NCI-H1105 (cell line): ENCODE data around the gene SELENON.
A peak's percentile ranks its signal among the peaks of the same experiment; 100 is the strongest.

Experiments
- DNase-seq: peaks from one replicate; lab custom pipeline; 2025; lab: John Stamatoyannopoulos, UW

Gene SELENON

DNA sequence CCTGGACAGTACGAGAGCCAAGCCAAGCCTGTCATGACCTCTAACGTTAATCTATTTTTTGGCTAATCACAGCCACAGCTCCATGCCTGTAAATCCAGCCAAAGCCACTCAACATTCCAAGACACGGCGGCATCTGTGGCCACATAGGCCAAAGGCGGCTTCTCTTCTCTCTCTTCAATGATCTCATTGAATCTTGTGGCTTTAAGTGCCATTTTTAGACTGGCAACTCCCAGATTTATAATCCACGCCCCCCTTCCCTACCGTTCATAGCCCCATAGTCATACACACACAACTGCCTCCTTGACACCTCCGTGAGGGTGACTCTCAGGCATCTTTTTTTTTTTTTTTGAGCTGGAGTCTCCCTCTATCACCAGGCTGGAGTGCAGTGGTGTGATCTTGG, 5.7 kb upstream of the SELENON start:
- DNase-seq, result no peak

DNA sequence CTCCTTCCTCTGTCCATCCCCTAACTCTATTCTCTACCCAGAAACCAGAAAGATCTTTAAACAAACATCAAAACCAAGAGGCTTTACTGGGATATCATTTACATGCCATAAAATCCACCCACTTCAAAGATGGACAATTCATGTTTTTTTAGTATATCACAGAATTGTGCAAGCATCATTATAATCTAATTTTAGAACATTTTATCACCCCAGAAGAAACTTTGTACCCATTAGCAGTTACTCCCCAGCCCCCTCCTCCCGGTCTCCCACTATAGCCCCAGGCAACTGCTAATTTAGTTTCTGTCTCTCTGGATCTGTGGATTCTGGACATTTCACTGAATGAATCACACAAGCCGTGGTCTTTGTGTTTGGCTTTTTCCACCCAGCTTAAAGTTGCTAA, 4.8 kb upstream of the SELENON start:
- DNase-seq, result no peak

DNA sequence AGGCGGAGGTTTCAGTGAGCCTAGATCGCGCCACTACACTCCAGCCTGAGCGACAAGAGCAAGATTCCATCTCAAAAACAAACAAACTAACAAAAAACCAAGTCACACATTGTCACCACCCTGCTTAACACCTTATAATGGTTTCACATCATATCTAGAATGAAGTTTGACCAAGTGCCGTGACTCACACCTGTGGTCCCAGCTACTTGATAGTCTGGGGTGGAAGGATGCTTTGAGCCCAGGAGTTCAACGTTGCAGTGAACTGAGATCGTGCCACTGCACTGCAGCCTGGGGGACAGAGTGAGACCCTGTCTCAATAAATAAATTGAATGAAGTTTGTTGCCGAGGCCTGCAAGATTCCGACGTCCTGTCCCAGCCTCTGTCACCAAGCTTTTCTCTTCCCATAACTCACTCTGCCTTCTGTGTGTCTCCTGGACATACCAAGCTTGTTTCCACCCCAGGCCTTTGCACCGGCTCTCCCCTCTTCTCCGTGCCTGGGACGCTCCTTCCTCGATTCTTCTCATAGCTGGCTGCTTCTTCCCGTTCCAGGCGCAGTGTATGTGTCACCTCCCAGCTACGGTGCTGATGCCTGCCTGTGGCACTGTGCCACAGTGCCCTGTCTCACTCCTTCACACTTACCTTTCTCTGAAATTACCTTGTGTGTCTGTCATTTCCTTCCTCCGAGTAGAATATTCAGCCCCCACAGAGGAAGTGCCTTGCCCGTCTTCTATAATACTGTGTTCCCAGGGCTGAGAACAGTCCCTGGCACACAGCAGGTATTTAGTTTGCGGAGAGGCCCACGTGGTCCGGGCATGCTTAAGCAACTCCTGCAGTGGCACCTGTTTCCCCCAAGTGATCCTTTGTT, 3.8 kb upstream of the SELENON start:
- peak; percentile 92 for DNase-seq

DNA sequence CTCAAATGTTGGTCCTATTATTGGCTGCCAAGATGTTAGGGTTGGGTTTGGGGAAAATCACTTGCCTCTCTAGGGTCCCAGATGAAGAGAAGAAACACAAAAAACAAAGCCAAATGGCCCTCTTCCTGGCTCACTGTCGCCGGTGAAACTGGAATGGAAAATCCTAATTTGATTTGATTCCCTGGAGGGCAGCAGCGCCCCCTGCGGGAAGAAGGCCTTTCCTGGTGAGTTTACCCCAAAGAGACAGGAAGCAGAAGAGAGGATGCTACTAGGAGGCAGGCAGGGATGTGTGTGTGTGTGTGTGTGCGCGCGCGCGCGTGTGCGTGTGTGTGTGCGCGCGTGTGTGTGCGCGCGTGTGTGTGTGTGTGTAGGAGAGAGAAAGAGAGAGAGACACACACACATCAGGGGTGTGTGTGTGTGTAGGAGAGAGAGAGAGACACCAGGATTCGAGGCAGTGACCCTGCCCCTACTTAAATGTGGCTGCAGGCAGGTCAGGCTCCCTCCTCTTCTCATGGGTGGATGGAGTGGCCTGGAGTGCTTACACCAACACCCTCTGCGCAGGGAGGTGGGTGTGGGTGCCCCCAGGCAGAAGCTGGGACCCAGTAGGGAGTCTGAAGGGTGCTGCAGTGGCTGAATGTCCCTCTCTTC, 3.1 kb upstream of the SELENON start:
- peak; percentile 92 for DNase-seq

DNA sequence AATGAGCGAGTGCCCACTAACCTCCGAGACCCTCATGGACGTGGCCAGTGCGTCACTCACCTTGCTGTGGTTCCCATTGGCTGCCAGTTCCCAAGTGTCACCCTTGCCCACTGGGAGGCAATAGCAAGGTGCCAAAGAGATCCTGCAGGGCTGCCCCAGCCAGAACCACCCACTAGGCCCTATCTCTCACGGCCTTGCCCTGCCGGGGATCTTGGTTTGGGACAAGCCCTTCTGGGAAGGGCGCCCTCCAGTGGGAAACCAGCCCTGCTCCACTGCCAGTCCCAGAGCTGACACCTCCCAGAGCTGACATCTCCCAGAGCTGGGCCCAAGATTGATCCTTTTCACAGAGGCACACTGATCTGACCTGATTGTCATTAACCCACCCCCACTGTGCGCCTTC, 2.1 kb upstream of the SELENON start:
- no peak for DNase-seq

DNA sequence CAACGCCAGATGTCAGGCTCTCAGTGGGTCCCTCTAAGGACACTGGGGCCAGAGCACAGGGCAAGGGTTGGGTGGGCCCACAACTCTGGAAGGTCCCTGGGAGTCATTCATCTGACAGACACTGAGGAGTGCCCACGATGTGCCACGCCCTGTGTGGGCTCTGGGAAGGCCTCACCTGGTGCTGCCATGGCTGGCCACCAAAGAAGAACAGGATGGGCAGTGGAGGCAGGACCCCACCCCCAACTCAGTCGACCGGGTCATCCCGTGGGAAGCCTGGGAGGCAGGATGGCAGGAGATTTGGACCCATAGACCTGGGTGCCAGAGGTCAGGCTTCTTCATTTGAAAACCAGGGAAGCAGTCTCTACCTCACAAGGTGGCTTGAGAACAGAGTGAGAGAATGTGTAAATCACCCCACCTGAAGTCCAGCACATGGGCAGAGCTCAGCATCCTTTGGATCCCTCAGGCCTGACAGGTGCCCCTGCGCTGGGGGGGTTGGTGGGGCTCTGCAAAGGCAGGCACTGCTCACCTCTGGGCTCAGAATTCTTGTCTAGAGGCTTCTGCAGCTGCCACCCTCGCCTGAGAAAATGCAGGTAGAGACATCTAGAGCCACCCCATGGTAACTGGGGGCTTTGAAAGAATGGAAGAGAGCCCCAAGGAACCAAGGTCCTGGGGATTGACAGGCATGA, 1.2 kb upstream of the SELENON start:
- no peak for DNase-seq

DNA sequence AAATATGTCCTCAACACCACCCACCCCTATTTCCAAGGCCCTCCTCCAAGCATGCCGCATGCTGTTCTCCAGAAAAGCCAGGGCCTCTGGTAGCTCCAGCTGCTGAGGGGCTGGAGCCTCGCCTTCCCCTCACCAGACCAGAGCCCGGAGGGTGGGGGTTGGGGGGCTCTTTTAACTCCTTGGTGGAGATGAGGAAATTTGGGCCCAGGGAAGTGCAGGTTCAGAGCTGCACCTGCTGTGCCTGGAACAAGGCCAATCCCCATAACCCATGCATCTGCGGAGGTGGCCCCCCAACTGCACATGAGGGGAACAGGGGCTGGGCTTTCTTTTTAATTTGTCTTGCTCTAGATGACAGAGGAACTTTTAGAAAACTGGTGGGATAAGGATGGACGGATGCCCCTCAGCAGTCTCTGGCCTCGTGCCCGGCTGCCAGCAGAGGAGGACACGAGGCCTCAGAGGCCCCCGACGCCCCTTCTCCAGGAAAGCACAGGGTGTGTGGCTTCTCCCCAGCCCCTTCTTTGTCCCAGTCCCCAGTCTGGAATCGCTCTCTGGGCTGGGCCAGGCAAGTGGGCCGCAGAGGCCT, 550 bp upstream of the SELENON start:
- DNase-seq, result peak; percentile 48

DNA sequence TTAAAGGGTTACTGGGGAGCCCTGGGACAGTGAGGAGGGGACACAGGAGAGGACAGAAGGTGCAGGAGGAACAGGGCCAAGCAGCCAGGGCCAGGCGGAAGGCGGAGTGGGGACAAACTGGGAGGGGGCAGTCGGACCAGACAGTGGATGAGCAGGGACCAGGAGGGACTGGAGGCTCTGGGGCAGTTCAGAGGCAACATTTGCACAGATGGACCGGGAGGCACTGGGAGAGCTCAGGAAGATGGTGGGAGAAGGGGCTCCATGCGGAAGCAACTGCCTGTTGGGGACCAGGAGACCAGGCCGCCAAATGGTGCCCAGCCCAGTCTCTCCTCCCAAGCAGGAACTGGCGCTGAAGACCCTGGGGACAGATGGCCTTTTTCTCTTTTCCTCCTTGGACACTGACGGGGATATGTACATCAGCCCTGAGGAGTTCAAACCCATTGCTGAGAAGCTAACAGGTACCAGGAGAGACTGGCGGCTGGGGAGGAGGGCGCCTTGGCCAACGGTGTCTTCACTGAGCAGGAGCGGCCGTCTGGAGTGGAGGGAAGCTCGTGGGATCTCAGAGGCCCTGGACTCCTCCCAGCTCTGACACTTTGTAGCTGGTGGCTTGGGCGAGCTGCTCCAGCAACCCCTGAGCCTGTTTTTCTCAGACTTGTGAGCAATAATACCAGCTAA, 847 bp downstream of the SELENON start:
- no peak for DNase-seq

DNA sequence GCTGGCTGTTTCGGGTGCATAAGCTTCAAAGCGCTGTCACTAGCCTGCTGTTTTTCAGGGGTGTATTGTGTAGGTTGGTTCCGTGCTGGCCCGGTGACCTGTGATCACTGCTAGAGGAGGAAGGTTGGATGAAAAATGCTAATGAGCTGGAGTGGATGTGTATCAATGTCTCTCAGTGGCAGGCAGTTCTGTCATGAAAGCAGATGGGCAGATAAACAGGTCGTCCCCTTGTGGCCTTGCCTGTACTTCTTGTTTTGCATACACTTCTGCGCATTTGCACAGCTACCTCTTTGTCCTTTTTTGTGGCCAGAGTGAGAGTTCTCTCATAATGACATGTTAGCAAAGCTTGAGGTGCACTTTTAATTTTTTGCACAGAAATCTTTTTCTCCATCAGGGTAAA, 2.9 kb downstream of the SELENON start:
- DNase-seq, result no peak

DNA sequence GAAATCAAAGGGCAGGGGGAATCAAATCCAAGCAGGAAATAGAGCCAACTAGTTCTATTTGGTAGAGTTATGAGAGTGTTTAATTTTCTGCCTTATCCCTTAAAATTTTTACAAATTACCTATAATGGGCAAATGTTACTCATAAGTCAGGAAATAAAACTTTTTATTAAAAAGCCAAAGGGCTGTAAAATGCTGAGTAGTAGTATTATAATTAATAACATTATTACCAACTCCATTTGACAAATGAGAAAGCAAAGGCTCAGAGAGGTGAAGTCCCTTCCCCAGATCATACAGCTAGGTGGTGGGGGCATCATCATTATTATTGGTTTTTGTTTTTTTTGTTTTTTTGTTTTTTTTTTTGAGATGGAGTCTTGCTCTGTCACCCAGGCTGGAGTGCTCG, 3.4 kb downstream of the SELENON start:
- no peak for DNase-seq

DNA sequence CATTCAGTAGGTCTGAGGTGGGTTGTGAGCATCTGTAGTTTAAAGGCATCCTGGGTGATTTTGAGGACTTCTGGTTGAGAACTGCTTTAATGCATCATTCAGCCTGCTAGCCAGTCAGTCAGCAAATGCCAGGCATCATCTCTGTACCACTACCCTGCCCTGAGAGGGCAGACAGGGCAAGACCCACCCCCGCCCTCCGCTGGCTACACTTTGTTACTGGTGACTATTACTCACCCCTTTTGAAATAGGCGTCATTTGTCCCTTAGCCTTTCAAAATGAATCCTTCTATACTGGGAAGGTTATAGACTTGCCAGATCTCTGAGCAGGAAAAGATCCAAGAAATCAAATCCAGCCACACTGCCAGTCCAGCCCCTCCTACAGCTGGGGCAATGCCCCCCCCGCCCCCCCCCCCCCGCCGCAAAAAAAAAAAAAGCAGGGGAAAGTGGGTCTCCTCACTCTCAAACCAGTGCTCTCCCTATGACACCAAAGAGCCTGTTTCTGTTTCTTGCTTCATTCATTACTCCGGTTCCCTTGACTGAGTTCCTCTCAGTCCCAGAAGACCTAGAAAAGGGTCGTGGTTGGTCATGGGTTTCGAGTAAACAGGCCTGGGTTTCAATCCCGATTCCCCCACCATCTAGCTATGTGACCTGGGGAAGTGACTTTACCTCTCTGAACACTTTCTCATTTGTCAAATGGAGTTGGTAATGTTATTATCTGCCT, 4.4 kb downstream of the SELENON start:
- DNase-seq, result no peak

DNA sequence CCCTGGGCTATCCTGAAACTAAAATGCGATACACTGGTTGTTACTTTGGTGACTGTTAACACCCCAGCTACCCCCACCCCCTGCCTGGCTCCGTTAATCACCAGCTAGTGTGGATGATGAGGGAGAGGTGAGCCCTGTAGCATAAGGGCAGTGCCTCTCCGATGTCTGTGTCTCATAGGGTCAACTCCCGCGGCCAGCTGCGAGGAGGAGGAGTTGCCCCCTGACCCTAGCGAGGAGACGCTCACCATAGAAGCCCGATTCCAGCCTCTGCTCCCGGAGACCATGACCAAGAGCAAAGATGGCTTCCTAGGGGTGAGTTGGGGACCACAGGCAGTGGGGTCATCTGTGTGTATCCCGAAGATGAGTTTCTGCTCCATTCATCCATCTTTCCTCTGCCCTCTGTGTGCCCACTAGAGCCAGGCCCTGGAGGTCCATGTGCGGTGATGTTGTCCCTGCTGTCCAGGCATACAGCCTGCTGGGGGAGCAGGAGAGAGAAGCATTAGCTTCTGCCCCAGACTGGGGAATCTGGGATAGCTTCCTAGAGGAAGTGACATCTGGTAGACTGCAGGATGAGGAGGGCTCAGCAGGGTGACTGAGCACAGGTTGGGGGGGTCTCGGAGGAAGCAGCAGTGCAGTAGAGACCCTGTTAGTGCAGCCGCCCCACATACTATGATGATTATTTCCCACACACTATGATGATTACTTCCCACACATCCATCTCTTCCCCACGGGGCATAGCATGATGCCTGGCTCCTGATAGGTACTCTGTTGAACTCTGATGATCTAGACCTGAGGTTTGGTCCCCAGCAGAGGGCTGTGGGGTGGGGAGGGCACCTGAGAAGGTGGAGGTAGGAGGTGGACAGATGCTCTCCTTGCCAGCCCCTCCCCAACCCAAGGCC, 5.2 kb downstream of the SELENON start:
- no peak for DNase-seq

DNA sequence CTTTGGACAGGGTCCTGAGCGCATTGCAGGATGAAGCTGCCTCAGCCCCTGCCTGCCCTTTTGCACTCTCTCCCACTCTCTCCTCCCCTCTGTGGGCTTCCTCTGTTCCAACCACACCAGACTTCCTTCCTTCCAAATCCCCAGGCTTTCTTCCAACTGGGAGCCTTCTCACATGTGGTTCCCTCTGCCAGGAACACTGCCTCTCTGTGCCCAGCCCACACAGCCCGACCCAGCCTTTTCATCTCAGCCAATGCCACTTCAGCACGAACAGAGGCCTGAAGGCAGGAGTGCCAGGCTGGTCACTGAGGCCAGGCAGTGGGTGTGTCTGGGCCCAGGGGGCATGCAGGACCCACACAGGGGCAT, 5.9 kb downstream of the SELENON start:
- DNase-seq, result no peak

DNA sequence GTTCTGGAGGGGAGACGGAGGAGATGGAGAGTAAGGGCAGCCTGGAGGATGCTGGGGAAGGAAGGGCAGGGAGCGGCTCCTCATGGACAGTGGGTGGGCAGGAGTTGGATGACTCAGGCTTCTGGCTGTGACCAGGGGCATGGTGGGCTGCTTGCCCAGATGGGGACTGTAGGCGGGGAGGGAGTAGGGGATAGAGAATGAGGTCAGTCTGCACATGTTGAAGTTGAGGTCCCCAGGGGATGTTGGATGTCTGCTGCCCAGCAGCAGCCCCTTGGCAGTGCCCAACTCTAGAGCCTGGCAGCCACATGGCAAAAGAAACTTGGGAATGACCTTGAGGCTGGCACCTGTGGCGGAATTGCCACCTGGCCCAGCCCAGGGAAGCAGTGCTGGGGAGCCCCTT, 6.4 kb downstream of the SELENON start:
- no peak for DNase-seq

DNA sequence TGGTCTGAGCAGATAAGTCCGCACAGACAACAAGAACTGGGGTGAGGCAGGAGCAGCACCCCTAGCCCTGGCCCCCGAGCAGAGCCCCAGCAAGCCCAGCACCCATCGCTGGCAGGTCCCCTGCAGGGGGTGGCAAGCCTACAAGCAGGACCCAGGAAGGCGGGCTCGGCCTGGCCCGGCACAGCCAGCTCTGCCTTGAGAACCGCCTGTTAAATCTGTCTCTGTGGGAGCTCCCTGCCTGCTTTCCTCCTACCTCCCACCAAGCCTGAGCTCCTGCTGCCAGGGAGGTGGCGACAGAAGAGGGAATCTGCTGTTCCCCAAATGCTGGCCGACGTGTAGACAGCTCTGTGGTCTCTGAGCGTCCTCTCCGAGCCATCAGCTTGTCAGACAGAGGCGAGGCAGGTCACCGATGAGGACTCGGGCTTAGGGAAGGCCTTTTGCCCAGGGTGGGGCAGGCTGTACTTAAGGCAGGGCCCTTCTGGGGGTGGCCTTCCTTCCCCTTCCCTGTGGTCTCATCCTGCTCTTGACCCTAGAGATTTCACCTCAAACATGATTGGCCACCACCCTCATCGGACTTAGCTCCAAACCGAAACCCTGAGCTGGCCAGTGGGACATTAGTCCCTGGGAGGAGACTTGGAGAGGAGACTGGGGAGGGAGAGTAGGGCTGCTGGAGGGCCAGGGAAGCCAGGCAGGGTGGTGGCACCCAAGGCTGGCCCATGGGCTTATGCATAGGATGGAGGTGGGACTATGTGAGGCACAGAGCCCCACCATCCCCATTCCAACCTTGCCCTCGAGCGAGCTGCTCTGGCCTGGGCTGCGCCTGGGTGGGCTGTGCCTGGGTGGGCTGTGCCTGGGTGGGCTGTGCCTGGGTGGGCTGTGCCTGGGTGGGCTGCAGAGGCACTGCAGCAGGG, 7.7 kb downstream of the SELENON start:
- no peak for DNase-seq

DNA sequence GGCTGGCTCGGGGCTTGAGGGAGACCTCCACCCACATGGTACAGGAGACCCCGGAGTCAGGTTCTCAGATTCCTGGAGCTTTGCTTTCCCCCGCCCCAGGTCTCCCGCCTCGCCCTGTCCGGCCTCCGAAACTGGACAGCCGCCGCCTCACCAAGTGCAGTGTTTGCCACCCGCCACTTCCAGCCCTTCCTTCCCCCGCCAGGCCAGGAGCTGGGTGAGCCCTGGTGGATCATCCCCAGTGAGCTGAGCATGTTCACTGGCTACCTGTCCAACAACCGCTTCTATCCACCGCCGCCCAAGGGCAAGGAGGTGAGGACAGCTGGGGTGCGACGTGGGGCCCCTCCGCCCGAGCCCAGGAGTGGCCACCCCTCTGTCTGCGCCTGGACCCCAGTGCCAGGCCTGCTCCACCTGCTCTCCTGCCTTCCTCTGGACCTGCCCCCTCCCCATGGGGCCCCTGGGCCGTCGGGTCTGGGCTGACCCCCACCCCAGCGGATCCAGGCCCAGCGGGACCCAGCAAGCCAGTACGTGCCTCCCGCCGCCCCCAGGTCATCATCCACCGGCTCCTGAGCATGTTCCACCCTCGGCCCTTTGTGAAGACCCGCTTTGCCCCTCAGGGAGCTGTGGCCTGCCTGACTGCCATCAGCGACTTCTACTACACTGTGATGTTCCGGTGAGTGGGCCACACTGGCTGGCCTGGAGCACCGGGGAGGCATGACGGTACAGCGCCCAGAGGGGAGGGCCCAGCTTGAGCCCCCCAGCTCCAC, 8.7 kb downstream of the SELENON start:
- no peak for DNase-seq

DNA sequence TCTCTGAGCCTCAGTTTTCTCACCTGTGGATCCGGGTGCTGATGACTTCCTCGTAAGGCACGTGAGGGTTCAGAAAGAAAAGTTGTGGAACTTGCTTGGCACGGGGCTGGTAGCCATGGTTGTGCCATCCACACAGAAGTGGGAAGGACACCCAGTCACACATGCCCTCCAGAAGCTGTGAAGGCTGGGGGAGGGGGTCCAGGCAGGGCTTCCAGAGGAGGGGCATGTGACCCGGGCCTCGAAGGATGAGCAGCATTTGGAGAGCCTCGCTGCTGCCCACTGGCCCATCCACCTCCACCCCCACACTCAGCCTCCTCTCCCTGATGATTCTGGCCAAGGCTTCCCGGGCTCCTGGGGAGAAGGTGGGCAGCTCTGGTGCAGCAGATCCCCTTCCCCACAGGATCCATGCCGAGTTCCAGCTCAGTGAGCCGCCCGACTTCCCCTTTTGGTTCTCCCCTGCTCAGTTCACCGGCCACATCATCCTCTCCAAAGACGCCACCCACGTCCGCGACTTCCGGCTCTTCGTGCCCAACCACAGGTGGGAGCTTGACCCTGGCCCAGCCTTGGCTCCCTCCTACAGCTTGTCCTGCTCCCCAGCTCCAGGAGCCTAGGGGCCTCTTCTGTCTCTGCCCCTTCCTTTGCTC, 9.4 kb downstream of the SELENON start:
- no peak for DNase-seq

DNA sequence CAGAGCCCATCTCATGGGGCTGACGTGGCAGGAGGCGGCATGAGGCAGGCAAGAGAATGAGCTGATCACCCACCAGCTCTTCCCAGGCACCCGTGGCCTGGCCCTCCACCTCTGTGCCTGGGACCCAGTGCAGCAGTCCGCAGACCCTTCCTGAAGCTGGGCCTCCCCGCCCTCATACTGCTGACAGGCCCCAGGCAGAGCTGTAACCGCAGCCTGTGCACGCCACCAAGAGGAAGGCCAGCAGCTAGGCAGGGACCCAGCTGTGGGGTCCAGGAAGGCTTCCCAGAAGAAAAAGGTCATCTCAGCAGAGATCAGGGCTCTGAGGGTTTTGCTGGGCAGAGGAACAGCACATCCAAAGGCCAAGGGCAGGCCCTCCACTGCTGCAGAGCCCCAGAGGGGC, 9.9 kb downstream of the SELENON start:
- no peak for DNase-seq
